Activated B cell treated with CpG ODN at 0.5 μM for 24 hours (primary cell): ENCODE data around the gene ARHGAP9. TPM values are rescaled to one million over a fixed set of nuclear protein-coding genes. Genes with fewer than 3 reads are reported as not detected.
"Not testable (repeated sequence)": the region's sequence is repeated elsewhere in the genome, so short reads cannot be mapped to it uniquely, and the experiment has no call there.

Experiments
- ATAC-seq: fragments of 200-7000 bp; cut with Tn5 transposase; one replicate; pipeline ENCODE4 v1.10.0; 2021; ENCODE audit warnings: low read depth, mild to moderate bottlenecking, moderate library complexity
- CTCF ChIA-PET: fragments of 350-600 bp; sonication (Branson Sonifier 250); formaldehyde crosslinking; loops from one replicate; lab custom pipeline; 2021; ENCODE audit warnings: antibody characterized with exemption; lab: Charles Lee
- POLR2A ChIA-PET: fragments of 350-600 bp; sonication (Branson Sonifier 250); formaldehyde crosslinking; loops from one replicate; lab custom pipeline; 2021; ENCODE audit warnings: antibody characterized with exemption; lab: Charles Lee
- DNase-seq: peaks from one replicate; pipeline ENCODE4 v3.0.0; 2022
- H3K27ac Mint-ChIP-seq: one replicate; pipeline ENCODE4 v1.8.0; 2020; ENCODE audit warnings: mixed read lengths
- H3K27me3 Mint-ChIP-seq: one replicate; pipeline ENCODE4 v1.8.0; 2021; ENCODE audit warnings: mixed read lengths
- H3K36me3 Mint-ChIP-seq: one replicate; pipeline ENCODE4 v1.8.0; 2021; ENCODE audit warnings: low read depth, mixed read lengths
- H3K4me1 Mint-ChIP-seq: one replicate; pipeline ENCODE4 v1.8.0; 2021; ENCODE audit warnings: mixed read lengths
- H3K4me3 Mint-ChIP-seq: one replicate; pipeline ENCODE4 v1.8.0; 2020; ENCODE audit warnings: mild to moderate bottlenecking, mixed read lengths
- H3K9me3 Mint-ChIP-seq: one replicate; pipeline ENCODE4 v1.8.0; 2020; ENCODE audit warnings: mixed read lengths
- CTCF ChIP-seq: fragments of 200-600 bp; IDR thresholded peaks from one replicate; pipeline ENCODE4 v1.8.0; 2022; ENCODE audit warnings: antibody characterized with exemption, mild to moderate bottlenecking
- intact Hi-C: fragments of 100-400 bp; cut with micrococcal nuclease; formaldehyde crosslinking; loops from one replicate; pipeline ENCODE4 v1.15.1; 2024
- total RNA-seq: library from RNA; stranded (reverse); gene quantifications from 2 replicates; pipeline ENCODE4 v1.2.3, GENCODE V29; 2022

ARHGAP9 gene
- total RNA-seq, 1 donor from 2014 or later: 98.8 TPM

GRCh38 chr12:57519796-57520052 is 40.1 kb upstream of the ARHGAP9 start:
- H3K27ac Mint-ChIP-seq: peak overlapping the region; percentile 99
- H3K4me3 Mint-ChIP-seq: peak overlapping the region; percentile 98
- no peak for TF ChIP-seq CTCF
- H3K4me1 Mint-ChIP-seq: peaks cover 57% of the 10 kb centered on the region
- no peaks in the 10 kb centered on the region for H3K27me3 Mint-ChIP-seq
- H3K36me3 Mint-ChIP-seq: peaks cover 63% of the 10 kb centered on the region
- POLR2A ChIA-PET: interaction anchor here (0.6 to 3.5 kb wide), 22 partner anchors 8 to 1702 kb away, joined by 3 to 36 read pairs (median 6); partner anchors contain the start of genes ARHGAP9, DCTN2, ESYT1 and GLI1
- intact Hi-C loops: loop anchor here (1.0 to 5.0 kb wide), 10 partner anchors 32 to 1692 kb away; partner anchors contain the start of genes ARHGAP9, CDK4, DNAJC14 and GLI1
- no peaks in the 10 kb centered on the region for H3K9me3 Mint-ChIP-seq
- DNase-seq (no peak), ATAC-seq (no peak)
- CTCF ChIA-PET: no interaction called here

DNA sequence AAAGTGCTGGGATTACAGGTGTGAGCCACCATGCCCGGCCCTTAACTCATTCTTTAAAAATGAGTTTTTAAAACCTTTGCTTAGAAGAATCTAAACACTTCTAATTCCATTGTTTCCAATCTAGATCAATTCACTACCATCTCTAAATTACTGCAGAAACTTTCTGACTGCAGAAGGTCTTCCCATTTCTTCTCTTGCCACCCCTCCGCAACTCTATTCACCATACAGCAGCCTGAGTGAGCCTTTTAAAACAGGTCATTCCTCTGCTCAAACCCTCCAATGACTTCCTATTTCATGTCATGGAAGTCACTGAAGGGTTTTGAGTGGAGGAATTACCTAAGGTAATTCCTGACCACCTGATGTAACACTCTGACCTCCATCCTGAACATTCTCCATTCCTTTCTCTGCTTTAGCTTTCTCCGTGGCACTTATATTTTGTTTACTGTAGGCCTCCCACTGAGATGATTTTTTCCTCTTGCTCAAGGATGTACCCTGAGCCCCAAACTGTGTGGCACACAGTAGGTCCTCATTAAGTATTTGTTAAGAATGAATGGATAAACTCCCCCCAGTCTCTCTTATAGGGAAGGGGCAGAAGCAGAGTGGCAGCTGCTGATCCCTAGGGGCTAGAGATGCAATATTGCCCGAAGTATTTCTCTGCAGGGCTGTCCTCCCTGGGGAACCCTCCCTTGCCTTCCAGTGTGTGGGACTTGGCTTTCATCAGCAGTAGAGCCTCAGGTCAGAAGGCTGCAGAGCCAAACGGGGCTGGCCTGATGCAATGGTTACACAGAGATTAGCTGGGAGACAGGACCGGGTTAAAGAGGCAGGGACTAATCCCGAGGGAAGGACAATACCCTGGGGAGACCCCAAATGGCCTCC is 39.5 kb upstream of the ARHGAP9 start:
- DNase-seq: peak; percentile 31
- H3K9me3 Mint-ChIP-seq: no peaks in the 10 kb centered on the region
- intact Hi-C loops: no loop called here
- ChIA-PET CTCF (no interaction called here), POLR2A (interaction anchor here (0.6 to 3.5 kb wide), 21 partner anchors 9 to 1391 kb away, joined by 3 to 36 read pairs (median 7); partner anchors contain the start of genes ARHGAP9, DCTN2, ESYT1 and GLI1)
- TF ChIP-seq CTCF: no peak
- H3K36me3 Mint-ChIP-seq: peaks cover 64% of the 10 kb centered on the region
- H3K27me3 Mint-ChIP-seq: no peaks in the 10 kb centered on the region
- H3K27ac Mint-ChIP-seq: peak overlapping the region; percentile 99
- ATAC-seq: peak; percentile 1
- H3K4me1 Mint-ChIP-seq: peaks cover 52% of the 10 kb centered on the region
- peak overlapping the region; percentile 98 for H3K4me3 Mint-ChIP-seq

- peak overlapping the region; percentile 98 for H3K4me3 Mint-ChIP-seq
- DNase-seq (no peak), ATAC-seq (no peak)
- no peaks in the 10 kb centered on the region for H3K27me3 Mint-ChIP-seq
- ChIA-PET POLR2A (interaction anchor here (0.6 to 3.5 kb wide), 4 partner anchors 29 to 962 kb away, joined by 3 to 26 read pairs (median 16); partner anchors contain the start of gene ARHGAP9), CTCF (no interaction called here)
- H3K27ac Mint-ChIP-seq: peak overlapping the region; percentile 54
- H3K9me3 Mint-ChIP-seq: no peaks in the 10 kb centered on the region
- H3K36me3 Mint-ChIP-seq: peaks cover 69% of the 10 kb centered on the region
- intact Hi-C loops: no loop called here
- no peak for TF ChIP-seq CTCF
- peaks cover 44% of the 10 kb centered on the region for H3K4me1 Mint-ChIP-seq
Observed at GRCh38 chr12:57518176-57518919, 38.7 kb upstream of the ARHGAP9 start.

DNA sequence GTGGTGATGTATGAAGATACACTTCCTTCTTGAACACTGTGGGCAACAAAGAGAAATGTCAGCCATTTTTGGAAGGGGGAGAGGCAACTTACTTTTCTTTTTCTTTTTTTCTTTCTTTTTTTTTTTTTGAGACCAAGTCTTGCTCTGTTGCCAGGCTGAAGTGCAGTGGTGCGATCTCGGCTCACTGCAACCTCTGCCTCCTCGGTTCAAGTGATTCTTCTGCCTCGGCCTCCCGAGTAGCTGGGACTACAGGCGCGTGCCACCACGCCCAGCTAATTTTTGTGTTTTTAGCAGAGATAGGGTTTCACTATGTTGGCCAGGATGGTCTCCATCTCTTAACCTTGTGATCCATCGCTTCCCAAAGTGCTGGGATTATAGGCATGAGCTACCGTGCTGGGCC is 38.1 kb upstream of the ARHGAP9 start:
- peaks cover 41% of the 10 kb centered on the region for H3K4me1 Mint-ChIP-seq
- H3K27me3 Mint-ChIP-seq, ATAC-seq, H3K27ac Mint-ChIP-seq, intact Hi-C loops, H3K4me3 Mint-ChIP-seq, DNase-seq, H3K9me3 Mint-ChIP-seq: not testable (repeated sequence)
- CTCF ChIA-PET: interaction anchor here (0.7 kb wide), 1 partner anchor 72 kb away, joined by 3 read pairs; no protein-coding TSS in a partner anchor
- POLR2A ChIA-PET: interaction anchor here (0.9 to 3.5 kb wide), 2 partner anchors 29 to 38 kb away, joined by 3 to 26 read pairs; partner anchors contain the start of gene ARHGAP9
- peaks cover 73% of the 10 kb centered on the region for H3K36me3 Mint-ChIP-seq

DNA sequence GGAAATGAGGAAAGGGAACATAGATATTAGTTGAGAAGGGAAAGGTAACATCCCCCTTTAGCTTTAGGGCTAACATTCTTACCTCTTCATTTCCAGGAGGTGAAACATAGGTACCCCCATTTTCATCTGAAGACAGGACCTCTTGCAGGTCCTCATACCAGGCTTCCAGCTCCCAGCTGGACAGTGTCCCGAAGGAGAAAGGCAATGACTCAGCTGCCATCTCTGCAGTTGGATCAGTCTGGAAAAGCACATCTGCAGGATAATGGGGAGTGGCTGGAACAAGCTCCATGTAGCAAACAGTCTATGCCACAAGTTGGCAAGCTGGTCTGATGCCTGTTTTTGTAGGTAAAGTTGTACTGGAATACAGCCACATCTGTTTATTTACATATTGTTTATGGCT is 37.5 kb upstream of the ARHGAP9 start:
- Mint-ChIP-seq H3K36me3 (peaks cover 78% of the 10 kb centered on the region), H3K27me3 (no peaks in the 10 kb centered on the region), H3K27ac (no peak overlapping the region), H3K4me3 (no peak overlapping the region), H3K9me3 (no peaks in the 10 kb centered on the region), H3K4me1 (peaks cover 40% of the 10 kb centered on the region)
- ATAC-seq (no peak), DNase-seq (no peak)
- intact Hi-C loops: no loop called here
- POLR2A ChIA-PET: interaction anchor here (0.6 kb wide), 1 partner anchor 29 kb away, joined by 3 read pairs; the partner anchor contains the start of gene MARS1
- no peak for TF ChIP-seq CTCF
- CTCF ChIA-PET: interaction anchor here (0.7 kb wide), 1 partner anchor 73 kb away, joined by 3 read pairs; no protein-coding TSS in a partner anchor
